HCEC 1CT (cell line): ENCODE data around the gene SV2C.

Source experiments
- DNase-seq: peaks from one replicate; pipeline ENCODE4 v3.0.0-alpha.2; 2017

Gene SV2C

GRCh38 chr5:76106149-76106548 lies 23.0 kb downstream of the SV2C start:
- DNase-seq = no peak

GRCh38 chr5:76111477-76112174 lies 28.4 kb downstream of the SV2C start:
- no peak for DNase-seq

- no peak for DNase-seq
Measured at GRCh38 chr5:76113103-76113502, 29.9 kb downstream of the SV2C start.

GRCh38 chr5:76114179-76114851 lies 31.1 kb downstream of the SV2C start:
- DNase-seq = no peak

GRCh38 chr5:76125346-76125745 lies 42.2 kb downstream of the SV2C start:
- no peak for DNase-seq

- no peak for DNase-seq
Measured at GRCh38 chr5:76125888-76126287, 42.7 kb downstream of the SV2C start.

GRCh38 chr5:76134003-76134402 lies 50.8 kb downstream of the SV2C start:
- DNase-seq = no peak

- no peak for DNase-seq
Measured at GRCh38 chr5:76134646-76135045, 51.5 kb downstream of the SV2C start.

- no peak for DNase-seq
Measured at GRCh38 chr5:76137887-76138542, 54.8 kb downstream of the SV2C start.

- no peak for DNase-seq
Measured at GRCh38 chr5:76143884-76144283, 60.7 kb downstream of the SV2C start.

GRCh38 chr5:76144513-76145274 lies 61.5 kb downstream of the SV2C start:
- no peak for DNase-seq

GRCh38 chr5:76145945-76146344 lies 62.8 kb downstream of the SV2C start:
- no peak for DNase-seq

- no peak for DNase-seq
Measured at GRCh38 chr5:76149636-76150035, 66.5 kb downstream of the SV2C start.

GRCh38 chr5:76152161-76152560 lies 69.0 kb downstream of the SV2C start:
- no peak for DNase-seq

- DNase-seq = no peak
Measured at GRCh38 chr5:76152700-76153099, 69.5 kb downstream of the SV2C start.

GRCh38 chr5:76153271-76153670 lies 70.1 kb downstream of the SV2C start:
- DNase-seq = no peak

GRCh38 chr5:76154009-76154690 lies 71.0 kb downstream of the SV2C start:
- DNase-seq = no peak

- no peak for DNase-seq
Measured at GRCh38 chr5:76155536-76155935, 72.4 kb downstream of the SV2C start.

- DNase-seq = no peak
Measured at GRCh38 chr5:76162335-76162734, 79.2 kb downstream of the SV2C start.

- no peak for DNase-seq
Measured at GRCh38 chr5:76163111-76163628, 80.0 kb downstream of the SV2C start.

GRCh38 chr5:76165029-76165428 lies 81.8 kb downstream of the SV2C start:
- DNase-seq = no peak

- no peak for DNase-seq
Measured at GRCh38 chr5:76165711-76166374, 82.7 kb downstream of the SV2C start.
